Activated T-cell treated with anti-CD3 and anti-CD28 coated beads, Interleukin-2, amount 50 U/mL, for 4 hours (primary cell): Measurements from ENCODE around the gene MALSU1. TPM values are rescaled to one million over a fixed set of nuclear protein-coding genes. Genes with fewer than 3 reads are reported as not detected.

Experiments
- ATAC-seq, 2 donors: fragments of 200-7000 bp; cut with Tn5 transposase; one replicate each; pipeline ENCODE4 v1.10.0; 2021
- DNase-seq: peaks from one replicate; pipeline ENCODE4 v3.0.0-alpha.2; 2020
- H3K27me3 Mint-ChIP-seq: one replicate; pipeline ENCODE4 v1.8.0; 2021; ENCODE audit warnings: low read depth, mixed read lengths
- H3K36me3 Mint-ChIP-seq: one replicate; pipeline ENCODE4 v1.8.0; 2022; ENCODE audit warnings: mixed read lengths; ENCODE audit not compliant: insufficient read depth
- H3K4me1 Mint-ChIP-seq: one replicate; pipeline ENCODE4 v1.8.0; 2021; ENCODE audit warnings: low read depth, mixed read lengths
- H3K4me3 Mint-ChIP-seq: one replicate; pipeline ENCODE4 v1.8.0; 2021; ENCODE audit warnings: mild to moderate bottlenecking, moderate library complexity, mixed read lengths
- H3K9me3 Mint-ChIP-seq: one replicate; pipeline ENCODE4 v1.8.0; 2021; ENCODE audit warnings: mixed read lengths
- total RNA-seq, 3 donors: library from RNA; stranded (reverse); gene quantifications; one replicate each; pipeline ENCODE4 v1.2.1, GENCODE V29; 2021

The MALSU1 gene
- total RNA-seq, 3 donors from 2014 or later, result 96.5 to 121 (median 113) TPM

DNA sequence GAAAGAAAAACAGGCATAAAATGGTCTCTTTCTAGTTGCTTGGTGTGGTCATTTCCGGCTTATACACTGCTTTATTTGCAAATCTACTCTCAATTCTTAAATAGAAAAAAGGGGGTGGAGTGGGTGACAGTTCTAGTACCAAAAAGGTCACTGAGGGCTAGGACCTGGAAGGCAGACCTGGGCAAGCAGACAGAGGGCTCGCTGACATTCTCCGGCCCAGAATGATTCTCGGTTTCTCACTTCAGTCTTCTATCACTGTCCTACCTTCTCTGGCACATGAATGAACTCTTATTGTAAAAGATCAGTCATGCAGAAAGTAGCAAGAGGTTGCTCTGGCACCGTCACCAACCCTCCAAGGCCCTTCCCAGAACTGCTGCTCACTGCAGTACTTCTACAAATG, 54.0 kb downstream of the MALSU1 start:
- Mint-ChIP-seq H3K4me1 (peaks cover 9% of the 10 kb centered on the region), H3K4me3 (no peak overlapping the region), H3K27me3 (peaks cover 4% of the 10 kb centered on the region), H3K9me3 (no peaks in the 10 kb centered on the region), H3K36me3 (no peaks in the 10 kb centered on the region)
- DNase-seq, result no peak
- no peak for ATAC-seq

DNA sequence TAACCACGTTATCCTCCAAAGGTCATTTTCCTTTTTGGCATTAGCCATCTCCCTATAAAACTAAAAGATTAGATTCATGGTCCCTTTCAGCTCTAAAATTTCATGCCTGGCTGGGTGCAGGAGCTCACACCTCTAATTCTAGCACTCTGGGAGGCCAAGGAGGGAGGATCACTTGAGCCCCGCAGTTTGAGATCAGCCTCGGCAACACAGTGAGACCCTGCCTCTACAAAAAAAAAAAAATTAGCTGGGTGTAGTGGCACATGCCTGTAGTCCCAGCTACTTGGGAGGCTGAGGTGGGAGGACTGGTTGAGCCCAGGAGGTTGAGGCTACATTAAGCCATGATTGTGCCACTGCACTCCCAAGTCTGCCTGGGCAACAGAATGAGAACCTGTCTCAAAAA, 57.0 kb downstream of the MALSU1 start:
- Mint-ChIP-seq H3K9me3 (no peaks in the 10 kb centered on the region), H3K4me1 (peaks cover 9% of the 10 kb centered on the region), H3K27me3 (peaks cover 4% of the 10 kb centered on the region), H3K4me3 (no peak overlapping the region), H3K36me3 (no peaks in the 10 kb centered on the region)
- DNase-seq (no peak), ATAC-seq (no peak)

DNA sequence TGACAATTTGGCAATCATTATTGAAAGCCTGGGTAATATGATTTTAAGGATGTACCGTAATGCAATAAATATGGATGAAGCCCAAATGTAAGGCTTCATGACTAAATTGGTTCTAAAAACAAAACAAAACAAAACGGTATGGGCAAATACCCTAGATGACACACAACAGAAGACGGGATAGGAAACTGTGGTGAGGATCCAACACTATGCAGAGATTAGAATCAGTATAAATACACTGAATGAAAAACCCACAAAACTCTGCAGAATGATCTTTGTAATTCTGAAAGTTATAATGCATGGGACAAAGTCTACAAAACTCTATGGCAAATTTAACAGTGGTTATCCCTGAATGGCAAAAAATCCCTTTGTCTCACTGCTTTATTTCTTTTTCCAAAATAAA, 57.6 kb downstream of the MALSU1 start:
- Mint-ChIP-seq H3K4me1 (peaks cover 9% of the 10 kb centered on the region), H3K27me3 (peaks cover 4% of the 10 kb centered on the region), H3K9me3 (no peaks in the 10 kb centered on the region), H3K4me3 (no peak overlapping the region), H3K36me3 (no peaks in the 10 kb centered on the region)
- DNase-seq (no peak), ATAC-seq (peak; percentile 87 to 89)

DNA sequence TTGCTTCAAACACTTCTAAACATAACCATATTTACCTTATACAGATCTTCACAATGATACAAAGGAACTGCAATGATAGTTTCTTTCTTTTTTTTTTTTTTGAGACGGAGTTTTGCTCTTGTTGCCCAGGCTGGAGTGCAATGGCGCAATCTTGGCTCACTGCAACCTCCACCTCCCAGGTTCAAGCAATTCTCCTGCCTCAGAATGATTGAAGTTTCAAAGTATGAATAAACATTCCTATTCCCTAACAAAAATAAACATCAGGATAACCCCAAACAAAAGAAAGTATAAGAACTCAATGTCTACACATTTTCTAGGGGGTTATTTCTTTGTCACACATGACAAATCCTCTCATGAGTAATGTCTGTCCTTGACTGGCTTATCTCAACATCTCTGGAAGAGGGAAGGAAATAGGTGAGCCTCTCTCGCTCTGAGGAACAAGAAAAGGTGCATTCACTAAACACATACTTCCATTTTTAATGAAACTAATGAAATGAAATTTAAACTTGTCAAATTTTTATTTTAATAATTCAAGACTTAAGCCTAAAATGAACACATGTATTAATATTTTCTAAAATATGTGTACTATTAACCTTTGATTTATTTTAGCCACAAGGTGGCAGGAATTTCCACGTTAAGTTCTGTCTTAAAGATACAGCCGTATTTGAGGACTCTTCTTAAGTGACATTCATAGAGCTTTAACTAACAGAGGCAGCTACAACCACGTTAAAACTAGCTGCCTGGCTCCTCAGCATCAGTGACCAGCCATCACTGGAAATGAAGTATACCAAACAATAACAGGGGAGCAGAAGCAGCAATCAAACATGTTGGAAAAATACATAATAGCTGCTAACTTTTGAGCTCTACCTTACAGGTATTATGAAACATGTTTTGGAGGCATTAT, 58.3 kb downstream of the MALSU1 start:
- Mint-ChIP-seq H3K9me3 (no peaks in the 10 kb centered on the region), H3K36me3 (no peaks in the 10 kb centered on the region), H3K27me3 (peaks cover 4% of the 10 kb centered on the region), H3K4me1 (peaks cover 9% of the 10 kb centered on the region), H3K4me3 (no peak overlapping the region)
- peak; percentile 36 to 42 for ATAC-seq
- no peak for DNase-seq

DNA sequence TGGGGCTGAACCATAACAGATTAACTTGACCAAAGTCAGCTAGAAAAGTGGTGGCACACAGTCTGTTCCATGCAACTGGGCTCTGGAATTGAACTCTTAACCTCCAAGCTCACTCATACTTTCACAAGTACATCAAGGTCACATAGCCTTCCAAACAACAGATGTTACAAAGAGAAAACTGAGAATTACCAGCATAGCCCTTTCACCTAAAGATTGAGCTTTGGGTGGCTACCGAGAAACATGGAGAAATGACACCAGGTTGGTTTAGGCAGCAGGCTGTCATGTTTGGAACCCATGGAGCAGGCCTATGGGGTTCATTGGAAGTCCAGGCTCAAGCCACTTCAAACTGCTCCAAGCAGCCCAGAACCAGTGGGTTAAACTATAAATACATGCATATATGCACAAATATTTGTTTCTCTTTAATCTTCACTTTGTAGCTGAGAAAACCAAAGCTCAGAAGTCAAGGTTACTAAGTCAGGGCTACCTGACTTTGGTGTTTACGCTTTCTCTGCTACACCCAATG, 59.1 kb downstream of the MALSU1 start:
- Mint-ChIP-seq H3K27me3 (peaks cover 6% of the 10 kb centered on the region), H3K4me3 (no peak overlapping the region), H3K9me3 (no peaks in the 10 kb centered on the region), H3K36me3 (no peaks in the 10 kb centered on the region), H3K4me1 (peaks cover 9% of the 10 kb centered on the region)
- ATAC-seq (no peak), DNase-seq (no peak)

Other genes starting within 250 kb of the MALSU1 start
- gene KLHL7, start 193.6 kb upstream of the MALSU1 start, total RNA-seq, result 10 to 100 TPM; 17.0 to 20.2 (median 18.1) TPM
- 10 to 100 TPM; 29.7 to 44.8 (median 31.9) TPM for gene NUP42, start 117.3 kb upstream of the MALSU1 start, total RNA-seq
- under 1 TPM; 0.26 to 0.94 (median 0.71) TPM for gene GPNMB, start 52.6 kb upstream of the MALSU1 start, total RNA-seq
- under 1 TPM; 0.32 to 0.86 (median 0.43) TPM for gene IGF2BP3, start 171.2 kb downstream of the MALSU1 start, total RNA-seq
- gene TRA2A, start 232.6 kb downstream of the MALSU1 start, total RNA-seq, result 10 to 100 TPM; 73.3 to 82.8 (median 74.5) TPM